Keratinocyte (primary cell): ENCODE results near the gene AGFG2.

ENCODE experiments used
- CTCF ChIP-seq, 3 experiments: IDR thresholded peaks in 1 of 3; conservative IDR thresholded peaks in 1 of 3; optimal IDR thresholded peaks in 1 of 3; 2 replicates in 2 of 3; 3 replicates in 1 of 3; pipeline versions ENCODE3 to v1.5.1; 2011; ENCODE audit warnings: low read length in 3 of 3, mild to moderate bottlenecking in 3 of 3, moderate library complexity in 2 of 3, control low read depth in 1 of 3, inconsistent platforms in 1 of 3; ENCODE audit not compliant: insufficient read depth in 2 of 3; ENCODE audit errors: extremely low read depth in 1 of 3
- EZH2 ChIP-seq: IDR thresholded peaks from one replicate; pipeline ENCODE4 v1.6.1; 2012; ENCODE audit warnings: inconsistent platforms, mild to moderate bottlenecking, low read length, moderate library complexity

DNA sequence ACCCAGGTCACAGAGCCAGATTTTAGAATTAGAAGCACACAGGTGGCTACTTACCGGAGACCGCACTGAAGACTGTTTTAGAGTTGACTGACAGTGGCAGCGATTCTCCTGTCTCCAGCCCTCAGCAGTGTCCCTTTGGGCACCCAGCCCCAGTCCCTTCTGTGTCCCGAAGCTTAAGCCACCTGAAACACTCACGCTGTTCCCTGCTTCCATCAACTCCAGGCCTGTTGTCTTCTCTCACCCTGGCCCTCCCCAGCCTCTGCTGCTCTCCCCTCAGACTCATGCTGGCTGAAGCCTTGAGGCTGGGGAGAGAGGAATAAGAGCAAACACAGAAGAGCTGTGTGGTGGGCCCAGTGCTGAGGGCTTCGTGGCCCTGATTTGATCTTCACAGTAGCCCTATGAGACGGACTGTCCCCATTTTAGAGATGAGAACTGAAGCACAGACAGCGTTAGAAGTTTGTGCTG, 24.1 kb downstream of the AGFG2 start:
- TF ChIP-seq CTCF (optimal IDR thresholded peaks at IDR 0.05 in 1 of 3, IDR thresholded peaks at IDR 0.05 in 1 of 3, conservative IDR thresholded peaks at IDR 0.05 in 1 of 3; ENCODE audit: extremely low read depth in 1 of 3, insufficient read depth in 2 of 3, low read length in 3 of 3) (no peak), EZH2 (no peak)
